IMR-90 (cell line): ENCODE results near the gene IGLON5. TPM values are rescaled to one million over a fixed set of nuclear protein-coding genes. Genes with fewer than 3 reads are reported as not detected.

ENCODE experiments used
- ATAC-seq: fragments of 200-7000 bp; cut with Tn5 transposase; 2 replicates; pipeline ENCODE4 v1.9.1; 2020; ENCODE audit warnings: low read depth, mild to moderate bottlenecking, moderate library complexity
- BruUV-seq: library from RNA; stranded (reverse); fragments of 400-500 nt; replicated peaks from 2 replicates; lab custom pipeline; 2021; lab: Mats Ljungman, UMichigan
- CTCF ChIA-PET: fragments of 300-600 bp; formaldehyde crosslinking; extraction: SDS; loops from one replicate; lab custom pipeline; 2021; ENCODE audit warnings: antibody characterized with exemption; lab: Yijun Ruan, JAX
- POLR2A ChIA-PET: fragments of 300-600 bp; sonication (Branson Sonifier 250); formaldehyde crosslinking; loops from one replicate; lab custom pipeline; 2022; ENCODE audit warnings: antibody characterized with exemption; ENCODE audit not compliant: unreplicated experiment; lab: Charles Lee
- DNase-seq: peaks from one replicate; pipeline ENCODE4 v3.0.0; 2013
- H2AFZ ChIP-seq: replicated peaks from 2 replicates; pipeline ENCODE3; 2013; ENCODE audit warnings: low read length, mild to moderate bottlenecking; ENCODE audit not compliant: poor library complexity
- H2AK5ac ChIP-seq: 2 replicates; pipeline ENCODE4 v1.6.1; 2013; ENCODE audit warnings: low read depth, low read length, inconsistent platforms
- H2AK9ac ChIP-seq: replicated peaks from 2 replicates; pipeline ENCODE3; 2013; ENCODE audit warnings: mild to moderate bottlenecking, low read depth, low read length, moderate library complexity; ENCODE audit not compliant: poor library complexity
- H2BK120ac ChIP-seq: 2 replicates; pipeline ENCODE4 v1.6.1; 2013; ENCODE audit warnings: low read depth, low read length, inconsistent platforms
- H2BK15ac ChIP-seq: 3 replicates; pipeline ENCODE4 v1.6.1; 2013; ENCODE audit warnings: low read depth, low read length, inconsistent platforms
- H2BK20ac ChIP-seq: 2 replicates; pipeline ENCODE4 v1.6.1; 2013; ENCODE audit warnings: low read depth, mild to moderate bottlenecking, inconsistent platforms, low read length, moderate library complexity
- H2BK5ac ChIP-seq: 2 replicates; pipeline ENCODE4 v1.6.1; 2013; ENCODE audit warnings: mild to moderate bottlenecking, low read depth, low read length, inconsistent platforms; ENCODE audit not compliant: poor library complexity, severe bottlenecking
- H3K14ac ChIP-seq: replicated peaks from 2 replicates; pipeline ENCODE4 v1.6.1; 2013; ENCODE audit warnings: low read depth, low read length, inconsistent platforms
- H3K18ac ChIP-seq: 2 replicates; pipeline ENCODE4 v1.6.1; 2013; ENCODE audit warnings: low read depth, low read length, control low read depth
- H3K23ac ChIP-seq: 2 replicates; pipeline ENCODE4 v1.6.1; 2013; ENCODE audit warnings: low read depth, low read length, inconsistent platforms
- H3K27ac ChIP-seq: 2 replicates; pipeline ENCODE4 v1.5.1; 2013; ENCODE audit warnings: mild to moderate bottlenecking, control low read depth, low read length; ENCODE audit not compliant: insufficient read depth
- H3K27me3 ChIP-seq: 2 replicates; pipeline ENCODE4 v1.6.1; 2013; ENCODE audit warnings: low read length; ENCODE audit not compliant: control insufficient read depth, insufficient read depth
- H3K36me3 ChIP-seq: 2 replicates; pipeline ENCODE4 v1.6.1; 2013; ENCODE audit warnings: low read length, mixed read lengths; ENCODE audit not compliant: control insufficient read depth, insufficient read depth
- H3K4ac ChIP-seq: 2 replicates; pipeline ENCODE4 v1.6.1; 2013; ENCODE audit warnings: low read depth, low read length, inconsistent platforms
- H3K4me1 ChIP-seq: 2 replicates; pipeline ENCODE4 v1.6.1; 2013; ENCODE audit warnings: low read length, mixed read lengths; ENCODE audit not compliant: control insufficient read depth, insufficient read depth
- H3K4me2 ChIP-seq: 2 replicates; pipeline ENCODE4 v1.6.1; 2013; ENCODE audit warnings: low read depth, mild to moderate bottlenecking, control low read depth, low read length, moderate library complexity
- H3K4me3 ChIP-seq: 2 replicates; pipeline ENCODE4 v1.5.1; 2013; ENCODE audit warnings: low read depth, mild to moderate bottlenecking, control low read depth, low read length, moderate library complexity; ENCODE audit not compliant: insufficient read depth
- H3K56ac ChIP-seq: 2 replicates; pipeline ENCODE4 v1.6.1; 2013; ENCODE audit warnings: low read length, inconsistent platforms; ENCODE audit not compliant: insufficient read depth; ENCODE audit errors: extremely low read depth
- H3K79me1 ChIP-seq, 2 experiments: 2 replicates each; pipeline ENCODE4 v1.6.1; 2013; ENCODE audit warnings: low read length in 2 of 2, inconsistent platforms in 1 of 2, low read depth in 1 of 2
- H3K9ac ChIP-seq: 2 replicates; pipeline ENCODE4 v1.6.1; 2013; ENCODE audit warnings: low read depth, low read length, control low read depth
- H3K9me1 ChIP-seq: 2 replicates; pipeline ENCODE4 v1.6.1; 2013; ENCODE audit warnings: low read length, inconsistent platforms; ENCODE audit not compliant: insufficient read depth
- H3K9me3 ChIP-seq: 2 replicates; pipeline ENCODE4 v1.6.1; 2013; ENCODE audit warnings: low read length; ENCODE audit not compliant: control insufficient read depth, insufficient read depth
- H4K20me1 ChIP-seq: 2 replicates; pipeline ENCODE4 v1.6.1; 2013; ENCODE audit warnings: low read length, inconsistent platforms; ENCODE audit not compliant: insufficient read depth
- H4K5ac ChIP-seq: 2 replicates; pipeline ENCODE4 v1.6.1; 2013; ENCODE audit warnings: mild to moderate bottlenecking, low read depth, low read length, control low read depth
- H4K8ac ChIP-seq, 2 experiments: 2 replicates each; pipeline ENCODE4 v1.6.1; 2013; ENCODE audit warnings: low read depth in 2 of 2, low read length in 2 of 2, control low read depth in 1 of 2, inconsistent platforms in 1 of 2
- H4K91ac ChIP-seq: 2 replicates; pipeline ENCODE4 v1.6.1; 2013; ENCODE audit warnings: low read depth, low read length, inconsistent platforms; ENCODE audit not compliant: insufficient read depth
- FOS ChIP-seq: fragments of 150-350 bp; IDR thresholded peaks from 2 replicates; pipeline ENCODE4 v1.6.1; 2016; ENCODE audit warnings: low read depth, low read length
- MAZ ChIP-seq: IDR thresholded peaks from 2 replicates; pipeline ENCODE4 v1.6.1; 2012; ENCODE audit warnings: low read depth, mild to moderate bottlenecking, low read length, improper control_type of control experiment, moderate library complexity, borderline replicate concordance
- RCOR1 ChIP-seq: IDR thresholded peaks from 2 replicates; pipeline ENCODE4 v1.6.1; 2012; ENCODE audit warnings: mild to moderate bottlenecking, low read length, improper control_type of control experiment; ENCODE audit not compliant: insufficient replicate concordance
- RFX5 ChIP-seq: IDR thresholded peaks from 2 replicates; pipeline ENCODE4 v1.8.0; 2012; ENCODE audit warnings: low read depth, mild to moderate bottlenecking, low read length, moderate library complexity
- SMC3 ChIP-seq: fragments of 150-350 bp; IDR thresholded peaks from 2 replicates; pipeline ENCODE4 v1.6.1; 2016; ENCODE audit warnings: low read depth, mild to moderate bottlenecking, antibody characterized with exemption, low read length, moderate library complexity
- WGBS, 2 experiments: methylation state at CpG; one replicate each; pipeline versions ENCODE4 v1.1.5 to v1.1.7; 2013; ENCODE audit warnings: missing lambda C conversion rate in 2 of 2; ENCODE audit not compliant: insufficient read length in 1 of 2; ENCODE audit errors: extremely low coverage in 2 of 2; 5-methylcytosine and 5-hydroxymethylcytosine counted together
- dilution Hi-C: fragments of 300-500 bp; cut with HindIII; formaldehyde crosslinking; loops from one replicate; pipeline ENCODE4 v1.14.3; 2018; ENCODE audit warnings: low sequenced_read_pairs; ENCODE audit not compliant: unreplicated experiment
- in situ Hi-C: fragments of 300-500 bp; cut with MboI; formaldehyde crosslinking; loops from 3 replicates; pipeline ENCODE4 v1.14.3; 2019; ENCODE audit warnings: low sequenced_read_pairs, inconsistent platforms, mixed read lengths
- intact Hi-C: fragments of 100-400 bp; cut with micrococcal nuclease; formaldehyde crosslinking; loops from 2 replicates; pipeline ENCODE4 v1.10.0; 2022
- polyA plus RNA-seq, 3 experiments: library from polyadenylated mRNA; depleted of rRNA; stranded (reverse); fragments of >200 nt; gene quantifications; 2 replicates each; pipeline ENCODE4 v1.2.3, GENCODE V29; 2012; ENCODE audit warnings: low replicate concordance in 1 of 3
- total RNA-seq: library from RNA; depleted of rRNA; stranded (reverse); fragments of >200 nt; gene quantifications from 2 replicates; pipeline ENCODE4 v1.2.3, GENCODE V29; 2012
- TF ChIP-seq, protein P1 (sequence below): fragments of 150-350 bp; IDR thresholded peaks from 2 replicates; pipeline ENCODE4 v1.6.1; 2016; ENCODE audit warnings: low read depth, mild to moderate bottlenecking, low read length, moderate library complexity, borderline replicate concordance

Gene IGLON5
- total and polyA plus RNA-seq, 2 of the 4 experiments (the other 2 are of a cell fraction) = not detected

GRCh38 chr19:51342631-51343569 lies 31.5 kb downstream of the IGLON5 start (continued):
- no peak for TF ChIP-seq SMC3

- Histone ChIP-seq H2BK120ac (no peak overlapping the region), H3K79me1 (no peaks in the 10 kb centered on the region), H3K18ac (no peak overlapping the region), H3K9me1 (no peaks in the 10 kb centered on the region; the same call in 1 of the 2 replicates), H3K9me3 (no peaks in the 10 kb centered on the region), H2BK5ac (no peak overlapping the region), H3K27me3 (no peaks in the 10 kb centered on the region), H2BK20ac (no peak overlapping the region), H3K36me3 (peaks cover 20% of the 10 kb centered on the region), H3K4ac (no peak overlapping the region), H2AK9ac (no peak overlapping the region), H3K4me2 (no peak overlapping the region), H3K9ac (no peak overlapping the region), H3K56ac (no peak overlapping the region), H2AK5ac (no peak overlapping the region), H4K5ac (no peak overlapping the region), H3K4me1 (no peaks in the 10 kb centered on the region), H2AFZ (no peak overlapping the region), H2BK15ac (no peak overlapping the region), H3K14ac (no peak overlapping the region), H4K91ac (no peak overlapping the region), H4K8ac (no peak overlapping the region), H3K23ac (no peak overlapping the region), H4K20me1 (no peaks in the 10 kb centered on the region), H3K4me3 (no peak overlapping the region), H3K27ac (no peak overlapping the region)
- ATAC-seq = no peak
- DNase-seq = no peak
- in situ Hi-C loops (no loop called here), intact Hi-C loops (no loop called here), dilution Hi-C loops (no loop called here)
- CTCF ChIA-PET = no interaction called here
- BruUV-seq = no TSS peak
- TF ChIP-seq RFX5 = no peak
- TF ChIP-seq MAZ = no peak
- no peak for TF ChIP-seq RCOR1
- TF ChIP-seq FOS = no peak
- TF ChIP-seq, protein P1, sequence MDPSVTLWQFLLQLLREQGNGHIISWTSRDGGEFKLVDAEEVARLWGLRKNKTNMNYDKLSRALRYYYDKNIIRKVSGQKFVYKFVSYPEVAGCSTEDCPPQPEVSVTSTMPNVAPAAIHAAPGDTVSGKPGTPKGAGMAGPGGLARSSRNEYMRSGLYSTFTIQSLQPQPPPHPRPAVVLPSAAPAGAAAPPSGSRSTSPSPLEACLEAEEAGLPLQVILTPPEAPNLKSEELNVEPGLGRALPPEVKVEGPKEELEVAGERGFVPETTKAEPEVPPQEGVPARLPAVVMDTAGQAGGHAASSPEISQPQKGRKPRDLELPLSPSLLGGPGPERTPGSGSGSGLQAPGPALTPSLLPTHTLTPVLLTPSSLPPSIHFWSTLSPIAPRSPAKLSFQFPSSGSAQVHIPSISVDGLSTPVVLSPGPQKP = no peak
- TF ChIP-seq SMC3 = no peak
- POLR2A ChIA-PET = no interaction called here
- 96% methylated on average over 5 of the region's 9 CpGs; no CpG with 5 or more reads in 1 of the 2 experiments for WGBS, 2 experiments
Measured at GRCh38 chr19:51345076-51345620, 33.7 kb downstream of the IGLON5 start.
